ENCODE data around the gene STX16. TPM values are rescaled to one million over a fixed set of nuclear protein-coding genes. Genes with fewer than 3 reads are reported as not detected.

The STX16 gene
- total RNA-seq, 1 experiment from 2014 or later, result 93.3 TPM

GRCh38 chr20:58616411-58616810, 34.7 kb upstream of the STX16 start:
- DNase-seq (ENCODE audit: unreplicated experiment), result no peak
- H3K27me3 Mint-ChIP-seq (ENCODE audit: insufficient read depth, unreplicated experiment), result no peaks in the 10 kb centered on the region
- no peaks in the 10 kb centered on the region for H3K4me1 Mint-ChIP-seq (ENCODE audit: insufficient read depth, unreplicated experiment)
- H3K36me3 Mint-ChIP-seq (ENCODE audit: insufficient read depth, unreplicated experiment), result no peaks in the 10 kb centered on the region
- H3K4me3 Mint-ChIP-seq (ENCODE audit: unreplicated experiment), result no peak overlapping the region
- ChIA-PET POLR2A (no interaction called here), CTCF (interaction anchor here (0.6 to 1.6 kb wide), 2 partner anchors 35 to 86 kb away, joined by 3 read pairs; partner anchors contain the start of gene STX16)
- H3K27ac Mint-ChIP-seq (ENCODE audit: low read depth, unreplicated experiment), result no peak overlapping the region
- peaks cover 13% of the 10 kb centered on the region for H3K9me3 Mint-ChIP-seq (ENCODE audit: unreplicated experiment)
- no TSS peak for BruUV-seq (replicated peaks)
- intact Hi-C loops (cut with micrococcal nuclease), result no loop called here
- TF ChIP-seq CTCF (IDR thresholded peaks at IDR 0.05; ENCODE audit: unreplicated experiment), result no peak

GRCh38 chr20:58617158-58617557, 33.9 kb upstream of the STX16 start:
- no TSS peak for BruUV-seq (replicated peaks)
- TF ChIP-seq CTCF (IDR thresholded peaks at IDR 0.05; ENCODE audit: unreplicated experiment), result no peak
- intact Hi-C loops (cut with micrococcal nuclease), result no loop called here
- no peaks in the 10 kb centered on the region for H3K4me1 Mint-ChIP-seq (ENCODE audit: insufficient read depth, unreplicated experiment)
- no peaks in the 10 kb centered on the region for H3K27me3 Mint-ChIP-seq (ENCODE audit: insufficient read depth, unreplicated experiment)
- H3K36me3 Mint-ChIP-seq (ENCODE audit: insufficient read depth, unreplicated experiment), result no peaks in the 10 kb centered on the region
- ChIA-PET POLR2A (interaction anchor here (0.8 kb wide), 1 partner anchor 35 kb away, joined by 3 read pairs; no protein-coding TSS in a partner anchor), CTCF (interaction anchor here (0.6 to 1.6 kb wide), 3 partner anchors 34 to 163 kb away, joined by 3 read pairs; partner anchors contain the start of gene STX16)
- H3K4me3 Mint-ChIP-seq (ENCODE audit: unreplicated experiment), result no peak overlapping the region
- no peak for DNase-seq (ENCODE audit: unreplicated experiment)
- H3K9me3 Mint-ChIP-seq (ENCODE audit: unreplicated experiment), result peaks cover 13% of the 10 kb centered on the region
- no peak overlapping the region for H3K27ac Mint-ChIP-seq (ENCODE audit: low read depth, unreplicated experiment)

- H3K9me3 Mint-ChIP-seq (ENCODE audit: unreplicated experiment), result peaks cover 13% of the 10 kb centered on the region
- CTCF ChIA-PET, result interaction anchor here (0.5 to 1.7 kb wide), 5 partner anchors 10 to 1102 kb away, joined by 3 read pairs; no protein-coding TSS in a partner anchor
- no peak for TF ChIP-seq CTCF (IDR thresholded peaks at IDR 0.05; ENCODE audit: unreplicated experiment)
- intact Hi-C loops (cut with micrococcal nuclease), result no loop called here
- H3K4me1 Mint-ChIP-seq (ENCODE audit: insufficient read depth, unreplicated experiment), result no peaks in the 10 kb centered on the region
- H3K27ac Mint-ChIP-seq (ENCODE audit: low read depth, unreplicated experiment), result no peak overlapping the region
- no peak for DNase-seq (ENCODE audit: unreplicated experiment)
- BruUV-seq (replicated peaks), result no TSS peak
- POLR2A ChIA-PET, result interaction anchor here (1.2 kb wide), 1 partner anchor 33 kb away, joined by 3 read pairs; the partner anchor contains the start of gene STX16
- H3K4me3 Mint-ChIP-seq (ENCODE audit: unreplicated experiment), result no peak overlapping the region
- no peaks in the 10 kb centered on the region for H3K27me3 Mint-ChIP-seq (ENCODE audit: insufficient read depth, unreplicated experiment)
- H3K36me3 Mint-ChIP-seq (ENCODE audit: insufficient read depth, unreplicated experiment), result no peaks in the 10 kb centered on the region
Observed at GRCh38 chr20:58618351-58619076, 32.6 kb upstream of the STX16 start.

GRCh38 chr20:58619077-58619863, 31.8 kb upstream of the STX16 start:
- no peak for DNase-seq (ENCODE audit: unreplicated experiment)
- Mint-ChIP-seq H3K27ac (ENCODE audit: low read depth, unreplicated experiment) (no peak overlapping the region), H3K4me1 (ENCODE audit: insufficient read depth, unreplicated experiment) (no peaks in the 10 kb centered on the region), H3K27me3 (ENCODE audit: insufficient read depth, unreplicated experiment) (no peaks in the 10 kb centered on the region), H3K36me3 (ENCODE audit: insufficient read depth, unreplicated experiment) (no peaks in the 10 kb centered on the region), H3K4me3 (ENCODE audit: unreplicated experiment) (no peak overlapping the region), H3K9me3 (ENCODE audit: unreplicated experiment) (peaks cover 13% of the 10 kb centered on the region)
- BruUV-seq (replicated peaks), result no TSS peak
- POLR2A ChIA-PET, result interaction anchor here (1.2 kb wide), 1 partner anchor 32 kb away, joined by 3 read pairs; the partner anchor contains the start of gene STX16
- CTCF ChIA-PET, result interaction anchor here (1.0 to 1.7 kb wide), 2 partner anchors 11 to 16 kb away, joined by 3 read pairs; no protein-coding TSS in a partner anchor
- intact Hi-C loops (cut with micrococcal nuclease), result no loop called here
- no peak for TF ChIP-seq CTCF (IDR thresholded peaks at IDR 0.05; ENCODE audit: unreplicated experiment)

Measured in MCF 10A (cell line).